Karpas-422 (cell line): ENCODE data around the gene MKRN2OS. TPM values are rescaled to one million over a fixed set of nuclear protein-coding genes. Genes with fewer than 3 reads are reported as not detected.

Source experiments
- DNase-seq: peaks from one replicate; pipeline ENCODE4 v3.0.0-alpha.2; 2015
- H2AFZ ChIP-seq: fragments of 200-600 bp; sonication (generic); 2 replicates; pipeline ENCODE4 v1.6.1; 2014; ENCODE audit warnings: antibody characterized with exemption, low read length, mixed read lengths
- H3K27ac ChIP-seq: fragments of 200-600 bp; sonication (generic); 2 replicates; pipeline ENCODE4 v1.5.1; 2014; ENCODE audit warnings: mild to moderate bottlenecking, low read length, moderate library complexity
- H3K27me3 ChIP-seq: fragments of 200-600 bp; sonication (generic); 2 replicates; pipeline ENCODE4 v1.6.1; 2014; ENCODE audit warnings: low read length, mixed read lengths
- H3K36me3 ChIP-seq: fragments of 200-600 bp; sonication (generic); 2 replicates; pipeline ENCODE4 v1.6.1; 2014; ENCODE audit warnings: low read length, mixed read lengths; ENCODE audit not compliant: insufficient read depth
- H3K4me1 ChIP-seq: fragments of 200-600 bp; sonication (generic); 2 replicates; pipeline ENCODE4 v1.6.1; 2014; ENCODE audit warnings: mild to moderate bottlenecking, low read length, mixed read lengths
- H3K4me2 ChIP-seq: fragments of 200-600 bp; sonication (generic); 2 replicates; pipeline ENCODE4 v1.6.1; 2014; ENCODE audit warnings: low read length, low read depth, mild to moderate bottlenecking; ENCODE audit not compliant: poor library complexity, severe bottlenecking
- H3K4me3 ChIP-seq: fragments of 200-600 bp; sonication (generic); 2 replicates; pipeline ENCODE4 v1.5.1; 2014; ENCODE audit warnings: mild to moderate bottlenecking, antibody characterized with exemption, low read length, mixed read lengths
- H3K79me2 ChIP-seq: fragments of 200-600 bp; sonication (generic); 2 replicates; pipeline ENCODE4 v1.6.1; 2014; ENCODE audit warnings: mild to moderate bottlenecking, low read length, mixed read lengths
- H3K9ac ChIP-seq: fragments of 200-600 bp; sonication (generic); 2 replicates; pipeline ENCODE4 v1.6.0; 2014; ENCODE audit warnings: low read length
- H3K9me2 ChIP-seq: fragments of 200-600 bp; sonication (generic), shearing (Covaris generic); replicated peaks from 2 replicates; pipeline ENCODE4 v1.6.0; 2014; ENCODE audit warnings: mild to moderate bottlenecking, low read length, moderate library complexity; ENCODE audit not compliant: insufficient read depth
- H3K9me3 ChIP-seq: fragments of 300-700, 200-600 bp; sonication (generic); 2 replicates; pipeline ENCODE4 v1.6.1; 2014; ENCODE audit warnings: low read length, mixed read lengths
- H4K20me1 ChIP-seq: fragments of 200-600 bp; sonication (generic); 2 replicates; pipeline ENCODE4 v1.6.1; 2014; ENCODE audit warnings: mild to moderate bottlenecking, antibody characterized with exemption, low read length, low read depth; ENCODE audit not compliant: insufficient read depth
- total RNA-seq: library from RNA; depleted of rRNA; stranded (reverse); fragments of >200 nt; shearing (Covaris generic); gene quantifications from 2 replicates; pipeline ENCODE4 v1.2.3, GENCODE V29; 2014; ENCODE audit warnings: low replicate concordance

The MKRN2OS gene
- total RNA-seq, 1 experiment from 2014 or later, result not detected

GRCh38 chr3:12585181-12585580 lies 39.9 kb upstream of the MKRN2OS start:
- Histone ChIP-seq H3K27me3 (no peaks in the 10 kb centered on the region), H3K9me2 (no peaks in the 10 kb centered on the region), H3K4me3 (no peak overlapping the region), H2AFZ (no peak overlapping the region), H3K4me1 (peaks cover 23% of the 10 kb centered on the region), H3K79me2 (peaks cover 29% of the 10 kb centered on the region), H3K36me3 (peaks cover 80% of the 10 kb centered on the region), H3K9ac (no peak overlapping the region), H3K9me3 (no peaks in the 10 kb centered on the region), H3K4me2 (no peak overlapping the region), H4K20me1 (no peaks in the 10 kb centered on the region), H3K27ac (no peak overlapping the region)
- no peak for DNase-seq

GRCh38 chr3:12584083-12584482 lies 38.8 kb upstream of the MKRN2OS start:
- no peak overlapping the region for H3K4me2 ChIP-seq
- no peaks in the 10 kb centered on the region for H4K20me1 ChIP-seq
- H3K36me3 ChIP-seq, result peaks cover 80% of the 10 kb centered on the region
- no peak overlapping the region for H3K4me3 ChIP-seq
- no peak for DNase-seq
- H3K4me1 ChIP-seq, result peaks cover 12% of the 10 kb centered on the region
- H3K9ac ChIP-seq, result no peak overlapping the region
- no peaks in the 10 kb centered on the region for H3K9me3 ChIP-seq
- no peak overlapping the region for H2AFZ ChIP-seq
- no peaks in the 10 kb centered on the region for H3K9me2 ChIP-seq
- peaks cover 25% of the 10 kb centered on the region for H3K79me2 ChIP-seq
- no peaks in the 10 kb centered on the region for H3K27me3 ChIP-seq
- no peak overlapping the region for H3K27ac ChIP-seq

- no peaks in the 10 kb centered on the region for H4K20me1 ChIP-seq
- H3K9ac ChIP-seq, result no peak overlapping the region
- no peaks in the 10 kb centered on the region for H3K9me3 ChIP-seq
- H3K27me3 ChIP-seq, result no peaks in the 10 kb centered on the region
- H3K4me2 ChIP-seq, result no peak overlapping the region
- H2AFZ ChIP-seq, result no peak overlapping the region
- DNase-seq, result no peak
- H3K36me3 ChIP-seq, result peaks cover 72% of the 10 kb centered on the region
- H3K4me3 ChIP-seq, result no peak overlapping the region
- no peak overlapping the region for H3K27ac ChIP-seq
- no peaks in the 10 kb centered on the region for H3K9me2 ChIP-seq
- peaks cover 17% of the 10 kb centered on the region for H3K79me2 ChIP-seq
- peaks cover 10% of the 10 kb centered on the region for H3K4me1 ChIP-seq
Observed at GRCh38 chr3:12583280-12583679, 38.0 kb upstream of the MKRN2OS start.

GRCh38 chr3:12582730-12583129 lies 37.4 kb upstream of the MKRN2OS start:
- no peaks in the 10 kb centered on the region for H4K20me1 ChIP-seq
- no peak overlapping the region for H3K27ac ChIP-seq
- no peak for DNase-seq
- no peaks in the 10 kb centered on the region for H3K9me3 ChIP-seq
- no peak overlapping the region for H3K4me2 ChIP-seq
- peaks cover 12% of the 10 kb centered on the region for H3K79me2 ChIP-seq
- H3K9me2 ChIP-seq, result no peaks in the 10 kb centered on the region
- no peak overlapping the region for H2AFZ ChIP-seq
- no peaks in the 10 kb centered on the region for H3K27me3 ChIP-seq
- H3K4me1 ChIP-seq, result peaks cover 10% of the 10 kb centered on the region
- peaks cover 66% of the 10 kb centered on the region for H3K36me3 ChIP-seq
- H3K9ac ChIP-seq, result no peak overlapping the region
- H3K4me3 ChIP-seq, result no peak overlapping the region

- Histone ChIP-seq H3K36me3 (peaks cover 47% of the 10 kb centered on the region), H3K9ac (no peak overlapping the region), H3K4me1 (no peaks in the 10 kb centered on the region), H3K9me2 (no peaks in the 10 kb centered on the region), H4K20me1 (no peaks in the 10 kb centered on the region), H3K79me2 (peaks cover 3% of the 10 kb centered on the region; the same call in 1 of the 2 replicates), H3K4me3 (no peak overlapping the region), H2AFZ (no peak overlapping the region), H3K9me3 (no peaks in the 10 kb centered on the region), H3K27ac (no peak overlapping the region), H3K4me2 (no peak overlapping the region), H3K27me3 (no peaks in the 10 kb centered on the region)
- DNase-seq, result no peak
Observed at GRCh38 chr3:12579905-12580304, 34.6 kb upstream of the MKRN2OS start.

- no peaks in the 10 kb centered on the region for H4K20me1 ChIP-seq
- no peaks in the 10 kb centered on the region for H3K9me2 ChIP-seq
- H3K36me3 ChIP-seq, result peaks cover 42% of the 10 kb centered on the region
- H3K79me2 ChIP-seq, result peaks cover 3% of the 10 kb centered on the region; the same call in 1 of the 2 replicates
- no peak overlapping the region for H3K4me3 ChIP-seq
- H3K9me3 ChIP-seq, result no peaks in the 10 kb centered on the region
- no peak overlapping the region for H3K4me2 ChIP-seq
- H3K27ac ChIP-seq, result no peak overlapping the region
- DNase-seq, result no peak
- H3K27me3 ChIP-seq, result no peaks in the 10 kb centered on the region
- no peak overlapping the region for H2AFZ ChIP-seq
- no peaks in the 10 kb centered on the region for H3K4me1 ChIP-seq
- H3K9ac ChIP-seq, result no peak overlapping the region
Observed at GRCh38 chr3:12579456-12579855, 34.2 kb upstream of the MKRN2OS start.

- Histone ChIP-seq H3K9me3 (no peaks in the 10 kb centered on the region), H3K4me3 (no peak overlapping the region), H4K20me1 (no peaks in the 10 kb centered on the region), H2AFZ (no peak overlapping the region), H3K9me2 (no peaks in the 10 kb centered on the region), H3K4me1 (no peaks in the 10 kb centered on the region), H3K36me3 (peaks cover 35% of the 10 kb centered on the region), H3K27ac (no peak overlapping the region), H3K4me2 (no peak overlapping the region), H3K79me2 (peaks cover 3% of the 10 kb centered on the region; the same call in 1 of the 2 replicates), H3K27me3 (no peaks in the 10 kb centered on the region), H3K9ac (no peak overlapping the region)
- peak; percentile 53 for DNase-seq
Observed at GRCh38 chr3:12578742-12579141, 33.4 kb upstream of the MKRN2OS start.

- no peak overlapping the region for H3K9ac ChIP-seq
- DNase-seq, result no peak
- no peaks in the 10 kb centered on the region for H3K9me3 ChIP-seq
- no peak overlapping the region for H3K4me3 ChIP-seq
- H3K79me2 ChIP-seq, result peaks cover 3% of the 10 kb centered on the region; the same call in 1 of the 2 replicates
- H3K36me3 ChIP-seq, result peaks cover 27% of the 10 kb centered on the region
- H4K20me1 ChIP-seq, result no peaks in the 10 kb centered on the region
- H3K27ac ChIP-seq, result no peak overlapping the region
- no peaks in the 10 kb centered on the region for H3K4me1 ChIP-seq
- no peaks in the 10 kb centered on the region for H3K27me3 ChIP-seq
- H3K9me2 ChIP-seq, result no peaks in the 10 kb centered on the region
- no peak overlapping the region for H3K4me2 ChIP-seq
- no peak overlapping the region for H2AFZ ChIP-seq
Observed at GRCh38 chr3:12577379-12577778, 32.1 kb upstream of the MKRN2OS start.

- no peak for DNase-seq
- Histone ChIP-seq H3K79me2 (no peaks in the 10 kb centered on the region), H3K27ac (no peak overlapping the region), H3K9me2 (no peaks in the 10 kb centered on the region), H3K4me1 (no peaks in the 10 kb centered on the region), H3K9me3 (no peaks in the 10 kb centered on the region), H2AFZ (no peak overlapping the region), H3K27me3 (no peaks in the 10 kb centered on the region), H3K4me3 (no peak overlapping the region), H3K9ac (no peak overlapping the region), H4K20me1 (no peaks in the 10 kb centered on the region), H3K36me3 (peaks cover 26% of the 10 kb centered on the region), H3K4me2 (no peak overlapping the region)
Observed at GRCh38 chr3:12574661-12575060, 29.4 kb upstream of the MKRN2OS start.
